EH (cell line): ENCODE results near the gene AKAP13.
"Not testable (repeated sequence)": the region's sequence is repeated elsewhere in the genome, so short reads cannot be mapped to it uniquely, and the experiment has no call there.

Source experiments
- DNase-seq: peaks from one replicate; pipeline ENCODE4 v3.0.0-alpha.2; 2015; ENCODE audit warnings: low read depth

The AKAP13 gene

GRCh38 chr15:85380217-85380811 lies at the start of gene AKAP13:
AKAP13 (plus strand) TSS chr15:85380603; CDS start chr15:85485721, 105,118 bp downstream.
- DNase-seq, result peak; percentile 99

GRCh38 chr15:85330901-85331588 lies 49.4 kb upstream of the AKAP13 start:
- DNase-seq, result peak; percentile 92

- no peak for DNase-seq
Observed at GRCh38 chr15:85331655-85332285, 48.6 kb upstream of the AKAP13 start.

GRCh38 chr15:85333132-85333831 lies 47.1 kb upstream of the AKAP13 start:
- DNase-seq, result peak; percentile 94

- no peak for DNase-seq
Observed at GRCh38 chr15:85334241-85334640, 46.2 kb upstream of the AKAP13 start.

GRCh38 chr15:85335193-85335942 lies 45.0 kb upstream of the AKAP13 start:
- no peak for DNase-seq

GRCh38 chr15:85336880-85337279 lies 43.5 kb upstream of the AKAP13 start:
- peak; percentile 39 for DNase-seq

GRCh38 chr15:85337425-85338074 lies 42.9 kb upstream of the AKAP13 start:
- peak; percentile 42 for DNase-seq

- DNase-seq, result no peak
Observed at GRCh38 chr15:85340321-85340665, 40.1 kb upstream of the AKAP13 start.

- DNase-seq, result no peak
Observed at GRCh38 chr15:85340852-85341251, 39.6 kb upstream of the AKAP13 start.

- not testable (repeated sequence) for DNase-seq
Observed at GRCh38 chr15:85342163-85342562, 38.2 kb upstream of the AKAP13 start.

- peak; percentile 97 for DNase-seq
Observed at GRCh38 chr15:85343443-85343842, 37.0 kb upstream of the AKAP13 start.

GRCh38 chr15:85344241-85344640 lies 36.2 kb upstream of the AKAP13 start:
- peak; percentile 75 for DNase-seq

- DNase-seq, result peak; percentile 89
Observed at GRCh38 chr15:85344653-85345114, 35.7 kb upstream of the AKAP13 start.

GRCh38 chr15:85345196-85345918 lies 35.0 kb upstream of the AKAP13 start:
- DNase-seq, result not testable (repeated sequence)

- DNase-seq, result not testable (repeated sequence)
Observed at GRCh38 chr15:85346462-85347084, 33.8 kb upstream of the AKAP13 start.

GRCh38 chr15:85347264-85348047 lies 32.9 kb upstream of the AKAP13 start:
- peak; percentile 46 for DNase-seq

- not testable (repeated sequence) for DNase-seq
Observed at GRCh38 chr15:85348048-85348766, 32.2 kb upstream of the AKAP13 start.

- peak; percentile 44 for DNase-seq
Observed at GRCh38 chr15:85349062-85349461, 31.3 kb upstream of the AKAP13 start.
